Epidermal melanocyte (primary cell): ENCODE data around the gene KAZALD1.

ENCODE experiments used
- DNase-seq: peaks from one replicate; pipeline ENCODE4 v3.0.0; 2011; ENCODE audit warnings: low spot score; ENCODE audit not compliant: insufficient read length

KAZALD1 gene

GRCh38 chr10:101047961-101048892 lies 13.6 kb upstream of the KAZALD1 start:
- DNase-seq: no peak

- DNase-seq: peak; percentile 68
These were observed 11.3 kb upstream of the KAZALD1 start for GRCh38 chr10:101050208-101051069.

GRCh38 chr10:101052285-101052684 lies 9.5 kb upstream of the KAZALD1 start:
- no peak for DNase-seq

- no peak for DNase-seq
These were observed 8.3 kb upstream of the KAZALD1 start for GRCh38 chr10:101053516-101053915.

- DNase-seq: no peak
These were observed 7.4 kb upstream of the KAZALD1 start for GRCh38 chr10:101054351-101054750.

- DNase-seq: no peak
These were observed 6.9 kb upstream of the KAZALD1 start for GRCh38 chr10:101054876-101055275.

- no peak for DNase-seq
These were observed 6.4 kb upstream of the KAZALD1 start for GRCh38 chr10:101055411-101055810.

- DNase-seq: no peak
These were observed 5.2 kb upstream of the KAZALD1 start for GRCh38 chr10:101056365-101057151.

- DNase-seq: peak; percentile 93
These were observed 1.5 kb upstream of the KAZALD1 start for GRCh38 chr10:101060036-101060950.

- DNase-seq: peak; percentile 97
These were observed 702 bp upstream of the KAZALD1 start for GRCh38 chr10:101060951-101061623.

- DNase-seq: no peak
These were observed 652 bp downstream of the KAZALD1 start for GRCh38 chr10:101062232-101063049.

GRCh38 chr10:101063050-101063525 lies 1.3 kb downstream of the KAZALD1 start:
- DNase-seq: no peak

- DNase-seq: no peak
These were observed 2.0 kb downstream of the KAZALD1 start for GRCh38 chr10:101063548-101064414.

- no peak for DNase-seq
These were observed 2.7 kb downstream of the KAZALD1 start for GRCh38 chr10:101064415-101065030.

- DNase-seq: no peak
These were observed 3.8 kb downstream of the KAZALD1 start for GRCh38 chr10:101065481-101066145.

GRCh38 chr10:101066146-101066895 lies 4.5 kb downstream of the KAZALD1 start:
- no peak for DNase-seq
